Activated T-cell treated with anti-CD3 and anti-CD28 coated beads, Interleukin-2, amount 50 U/mL, for 48 hours (primary cell): Measurements from ENCODE around the gene SLC39A6.
"Not testable (repeated sequence)": the region's sequence is repeated elsewhere in the genome, so short reads cannot be mapped to it uniquely, and the experiment has no call there.

Experiments
- DNase-seq, 2 experiments: peaks; one replicate each; pipeline ENCODE4 v3.0.0-alpha.2; 2020

The SLC39A6 gene

DNA sequence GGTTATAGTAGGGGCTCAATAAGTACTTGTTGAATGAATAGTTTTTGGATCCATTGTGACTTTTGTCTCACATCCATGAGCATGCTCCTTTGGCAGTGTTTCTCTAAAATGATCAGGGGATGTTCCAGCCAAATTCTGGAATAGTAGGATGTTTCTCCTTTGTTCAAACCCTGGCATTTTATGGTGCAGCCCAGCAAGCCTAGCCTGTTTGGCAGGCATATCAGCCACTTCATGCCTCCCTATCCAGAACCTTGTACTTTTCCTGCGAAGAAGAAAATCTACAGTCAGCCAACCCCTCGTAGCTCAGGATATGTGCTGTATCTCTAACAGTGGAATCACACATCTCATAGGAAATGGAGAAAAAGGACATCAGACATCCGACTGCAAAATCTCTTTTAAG lies 34.7 kb downstream of the SLC39A6 start:
- no peak for DNase-seq

DNA sequence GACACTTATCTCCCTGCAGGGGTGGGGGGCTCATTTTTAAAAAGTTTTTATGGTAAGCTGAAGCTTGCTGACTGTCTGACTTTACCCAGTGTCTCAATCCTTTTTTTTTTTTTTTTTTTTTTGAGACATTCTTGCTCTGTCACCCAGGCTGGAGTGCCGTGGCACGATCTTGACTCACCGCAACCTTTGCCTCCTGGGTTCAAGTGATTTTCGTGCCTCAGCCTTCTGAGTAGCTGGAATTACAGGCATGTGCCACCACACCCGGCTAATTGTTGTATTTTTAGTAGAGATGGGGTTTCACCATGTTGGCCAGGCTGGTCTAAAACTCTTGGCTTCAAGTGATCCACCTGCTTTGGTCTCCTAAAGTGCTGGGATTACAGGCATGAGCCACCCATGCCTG lies 37.0 kb downstream of the SLC39A6 start:
- not testable (repeated sequence) for DNase-seq

DNA sequence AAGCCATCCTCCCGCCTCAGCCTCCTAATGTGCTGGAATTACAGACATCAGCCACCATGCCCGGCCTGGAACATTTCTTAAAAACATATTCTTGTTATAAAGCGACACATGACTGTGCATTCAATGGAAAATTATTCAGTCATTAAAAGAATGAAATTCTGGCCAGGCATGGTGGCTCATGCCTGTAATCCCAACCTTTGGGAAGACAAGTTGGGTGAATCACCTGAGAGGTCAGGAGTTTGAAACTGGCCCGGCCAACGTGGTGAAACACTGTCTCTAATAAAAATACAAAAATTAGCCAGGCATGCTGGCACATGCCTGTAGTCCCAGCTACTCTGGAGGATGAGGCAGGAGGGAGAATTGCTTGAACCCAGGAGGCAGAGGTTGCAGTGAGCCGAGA lies 40.1 kb downstream of the SLC39A6 start:
- no peak for DNase-seq

DNA sequence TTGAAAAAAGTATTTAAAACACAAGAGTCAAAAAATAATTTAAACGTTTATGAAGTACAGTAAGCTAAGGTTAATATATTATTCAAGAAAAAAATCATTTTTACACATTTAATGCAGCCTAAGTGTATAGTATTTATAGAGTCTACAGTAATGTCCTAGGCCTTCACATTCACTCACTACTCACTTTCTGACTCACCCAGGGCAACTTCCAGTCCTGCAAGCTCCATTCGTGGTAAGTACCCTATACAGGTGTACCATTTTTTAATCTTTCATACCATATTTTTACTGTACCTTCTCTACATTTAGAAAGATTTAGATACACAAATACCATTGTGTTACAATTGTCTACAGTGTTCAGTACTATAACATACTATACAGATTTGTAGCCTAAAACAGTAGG lies 40.9 kb downstream of the SLC39A6 start:
- DNase-seq = no peak

DNA sequence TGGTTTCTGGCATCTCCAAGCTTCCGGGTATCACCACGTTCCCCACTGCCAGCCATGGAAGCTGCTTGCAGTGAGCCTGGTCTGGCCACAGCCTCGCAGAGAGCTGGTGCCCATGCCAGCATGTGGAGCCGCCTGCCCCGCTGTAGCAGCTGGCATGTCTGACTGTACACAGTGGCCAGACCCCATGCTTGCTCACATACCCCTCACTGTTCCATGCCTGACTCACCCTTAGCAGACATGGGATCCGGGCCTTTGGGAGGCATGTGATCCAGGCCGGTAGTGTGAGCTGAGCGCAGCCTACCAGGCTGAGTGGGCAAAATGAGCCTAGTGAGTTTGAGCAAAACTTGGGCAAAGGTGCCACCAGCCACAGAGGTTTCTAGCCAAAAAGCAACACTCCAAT lies 43.0 kb downstream of the SLC39A6 start:
- DNase-seq = no peak

DNA sequence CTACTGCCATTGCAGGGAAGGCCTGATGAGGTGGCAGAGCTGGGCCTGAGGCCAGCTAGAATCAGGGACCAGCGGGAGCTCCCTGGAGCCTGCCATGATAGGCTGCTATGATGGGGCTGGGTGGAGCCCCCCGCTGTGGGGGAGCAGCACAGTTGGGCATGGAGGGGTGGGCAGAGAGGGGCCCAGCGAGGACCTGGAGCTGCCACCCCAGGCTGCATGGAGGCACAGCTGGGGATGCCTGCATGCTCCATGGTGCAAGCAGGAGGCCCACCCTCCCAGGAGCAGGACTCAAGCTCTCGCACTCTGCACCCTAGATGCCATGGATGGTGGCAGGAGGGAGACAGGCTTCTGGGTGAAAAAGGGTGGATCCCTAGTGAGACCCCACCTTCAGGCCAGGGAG lies 43.9 kb downstream of the SLC39A6 start:
- no peak for DNase-seq

DNA sequence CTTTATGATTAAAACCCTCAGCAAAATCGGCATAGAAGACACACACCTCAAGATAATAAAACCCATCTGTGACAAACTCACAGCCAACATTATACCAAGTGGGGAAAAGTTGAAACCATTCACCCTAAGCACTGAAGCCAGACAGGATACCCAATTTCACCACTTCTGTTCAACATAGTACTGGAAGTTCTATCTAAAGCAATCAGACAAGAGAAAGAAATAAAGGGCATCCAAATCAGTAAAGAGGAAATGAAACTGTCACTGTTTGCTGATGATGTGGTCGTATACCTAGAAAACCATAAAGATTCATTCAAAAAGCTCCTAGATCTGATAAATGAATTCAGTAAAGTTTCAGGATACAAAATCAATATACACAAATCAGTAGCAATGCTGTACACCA lies 45.4 kb downstream of the SLC39A6 start:
- no peak for DNase-seq

DNA sequence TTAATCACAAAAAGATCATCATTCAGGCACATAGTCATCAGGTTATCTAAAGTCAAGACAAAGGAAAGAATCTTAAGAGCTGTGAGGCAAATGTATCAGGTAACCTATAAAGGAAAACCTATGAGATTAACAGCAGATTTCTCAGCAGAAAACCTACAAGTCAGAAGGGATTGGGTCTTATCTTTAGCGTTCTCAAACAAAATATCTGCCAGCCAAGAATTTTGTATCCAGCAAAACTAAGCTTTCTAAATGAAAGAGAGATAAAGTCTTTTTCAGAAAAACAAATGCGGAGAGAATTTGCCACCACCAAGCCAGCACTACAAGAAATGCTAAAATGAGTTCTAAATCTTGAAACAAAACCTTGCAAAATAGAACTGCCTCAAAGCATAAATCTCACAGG lies 48.0 kb downstream of the SLC39A6 start:
- not testable (repeated sequence) for DNase-seq

DNA sequence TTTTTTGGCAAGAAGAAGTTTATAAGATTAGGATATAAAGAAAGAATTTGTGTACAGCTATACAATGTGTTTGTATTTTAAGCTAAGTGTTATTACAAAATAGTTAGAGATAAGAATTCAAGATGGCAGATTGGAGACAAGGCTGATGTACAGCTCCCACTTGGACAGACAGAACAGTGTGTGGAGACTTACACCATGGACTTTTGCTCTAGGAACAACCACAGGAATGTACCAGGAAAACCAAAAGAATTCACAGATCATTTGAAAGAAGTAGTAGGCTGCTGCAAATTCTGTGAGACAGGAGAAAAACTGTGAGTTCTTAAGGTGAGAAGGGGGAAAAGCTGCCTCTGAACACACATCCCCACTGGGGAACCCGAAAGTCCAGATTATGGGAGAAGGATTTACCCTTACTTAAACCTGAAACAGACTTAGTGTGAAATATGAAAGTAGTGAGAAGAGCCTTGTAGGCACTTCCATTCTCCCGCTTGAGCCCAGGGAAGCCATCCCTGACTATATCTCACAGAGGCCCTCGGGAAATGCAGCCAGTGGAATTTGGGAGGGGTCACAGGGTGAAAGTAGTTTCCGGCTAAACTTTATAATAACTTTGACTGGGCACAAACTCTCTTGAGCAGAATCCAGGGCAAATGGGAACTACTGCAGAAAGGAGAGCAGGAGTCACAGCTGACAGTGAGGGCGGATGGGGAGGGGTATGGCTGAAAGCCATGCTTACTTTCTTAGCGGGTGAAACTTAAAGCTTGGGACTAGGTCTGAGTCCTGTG lies 50.2 kb downstream of the SLC39A6 start:
- no peak for DNase-seq

DNA sequence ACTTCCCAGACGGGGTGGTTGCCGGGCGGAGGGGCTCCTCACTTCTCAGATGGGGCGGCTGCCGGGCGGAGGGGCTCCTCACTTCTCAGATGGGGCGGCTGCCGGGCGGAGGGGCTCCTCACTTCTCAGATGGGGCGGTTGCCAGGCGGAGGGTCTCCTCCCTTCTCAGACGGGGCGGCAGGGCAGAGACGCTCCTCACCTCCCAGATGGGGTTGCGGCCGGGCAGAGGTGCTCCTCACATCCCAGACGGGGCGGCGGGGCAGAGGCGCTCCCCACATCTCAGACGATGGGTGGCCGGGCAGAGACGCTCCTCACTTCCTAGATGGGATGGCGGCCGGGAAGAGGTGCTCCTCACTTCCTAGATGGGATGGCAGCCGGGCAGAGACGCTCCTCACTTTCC lies 51.4 kb downstream of the SLC39A6 start:
- not testable (repeated sequence) for DNase-seq

DNA sequence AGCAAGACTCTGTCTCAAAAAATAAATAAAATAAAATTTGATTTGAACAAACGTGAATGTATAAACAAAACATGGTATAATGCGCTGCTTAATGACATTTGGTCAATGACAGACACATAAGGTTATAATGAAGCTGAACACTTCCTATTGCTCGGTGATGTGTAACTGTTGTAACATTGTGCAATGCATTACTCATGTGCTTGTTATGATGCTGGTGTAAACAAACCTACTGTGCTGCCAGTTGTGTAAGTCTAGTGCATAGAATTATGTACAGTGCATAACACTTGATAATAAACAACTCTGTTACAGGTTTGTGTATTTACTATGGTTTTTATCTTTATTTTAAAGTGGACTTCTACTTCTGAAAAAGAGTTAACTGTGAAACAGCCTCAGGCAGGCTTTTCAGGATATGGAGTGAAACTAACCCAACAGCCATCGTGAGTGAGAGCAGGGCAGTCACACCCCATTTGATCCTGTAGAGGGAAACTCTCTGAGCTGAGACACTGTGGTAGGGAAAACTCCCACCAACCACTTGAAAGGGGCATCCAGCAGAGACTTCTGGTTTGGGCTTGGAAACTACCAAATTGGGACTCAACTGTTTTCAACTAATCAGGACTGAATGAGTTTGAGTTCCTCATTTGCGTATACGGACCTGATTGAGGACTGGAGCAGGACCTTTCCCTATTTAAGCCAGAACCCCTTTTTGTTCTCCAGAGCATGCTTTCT lies 53.1 kb downstream of the SLC39A6 start:
- DNase-seq = no peak

DNA sequence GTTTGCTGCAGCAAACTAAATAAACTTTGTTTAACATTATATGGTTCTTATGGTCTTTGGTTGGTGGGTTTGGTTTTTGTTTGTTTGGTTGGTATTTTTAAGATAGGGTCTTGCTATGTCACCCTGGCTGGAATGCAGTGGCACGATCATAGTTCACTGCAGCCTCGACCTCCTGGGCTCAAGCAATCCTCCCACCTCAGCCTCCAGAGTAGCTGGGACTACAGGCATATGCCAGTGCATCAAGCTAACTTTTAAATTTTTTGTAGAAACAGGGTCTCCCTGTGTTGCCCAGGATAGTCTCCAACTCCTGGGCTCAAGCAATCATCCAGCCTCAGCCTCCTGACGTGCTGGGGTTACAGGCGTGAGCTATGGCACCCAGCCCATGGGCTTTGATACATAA lies 54.7 kb downstream of the SLC39A6 start:
- DNase-seq = no peak

DNA sequence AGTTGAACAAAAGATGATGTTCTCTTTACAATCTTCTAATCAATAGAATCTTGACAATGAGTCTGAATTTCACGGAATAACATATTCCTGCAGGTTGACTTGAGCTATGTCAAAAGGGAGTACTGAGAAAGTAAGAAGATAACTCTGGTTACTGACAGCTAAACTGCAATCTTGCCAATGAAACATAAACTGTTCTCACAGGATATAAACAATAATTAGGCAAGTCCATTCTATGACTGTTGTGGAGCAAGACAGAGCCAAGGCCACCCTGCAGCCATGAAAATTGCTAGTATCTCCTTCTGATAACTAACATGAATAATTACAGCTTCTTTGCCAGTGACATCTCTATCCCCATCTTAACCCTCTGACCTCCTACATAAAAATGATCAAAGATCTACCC lies 55.5 kb downstream of the SLC39A6 start:
- DNase-seq = no peak

DNA sequence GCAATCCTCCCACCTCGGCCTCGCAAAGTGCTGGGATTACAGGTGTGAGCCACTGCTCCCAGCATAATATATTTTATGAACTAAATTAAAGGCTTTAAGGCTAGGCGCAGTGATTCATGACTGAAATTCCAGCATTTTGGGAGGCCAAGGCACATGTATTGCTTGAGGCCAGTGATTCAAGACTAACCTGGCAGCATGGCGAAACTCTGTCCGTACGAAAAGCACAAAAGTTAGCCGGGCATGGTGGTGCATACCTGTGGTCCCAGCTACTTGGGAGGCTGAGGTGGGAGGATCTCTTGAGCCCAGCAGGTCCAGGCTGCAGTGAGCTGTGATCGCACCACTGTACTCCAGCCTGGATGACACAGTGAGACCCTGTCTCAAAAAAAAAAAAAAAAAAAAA lies 56.7 kb downstream of the SLC39A6 start:
- DNase-seq = not testable (repeated sequence)

DNA sequence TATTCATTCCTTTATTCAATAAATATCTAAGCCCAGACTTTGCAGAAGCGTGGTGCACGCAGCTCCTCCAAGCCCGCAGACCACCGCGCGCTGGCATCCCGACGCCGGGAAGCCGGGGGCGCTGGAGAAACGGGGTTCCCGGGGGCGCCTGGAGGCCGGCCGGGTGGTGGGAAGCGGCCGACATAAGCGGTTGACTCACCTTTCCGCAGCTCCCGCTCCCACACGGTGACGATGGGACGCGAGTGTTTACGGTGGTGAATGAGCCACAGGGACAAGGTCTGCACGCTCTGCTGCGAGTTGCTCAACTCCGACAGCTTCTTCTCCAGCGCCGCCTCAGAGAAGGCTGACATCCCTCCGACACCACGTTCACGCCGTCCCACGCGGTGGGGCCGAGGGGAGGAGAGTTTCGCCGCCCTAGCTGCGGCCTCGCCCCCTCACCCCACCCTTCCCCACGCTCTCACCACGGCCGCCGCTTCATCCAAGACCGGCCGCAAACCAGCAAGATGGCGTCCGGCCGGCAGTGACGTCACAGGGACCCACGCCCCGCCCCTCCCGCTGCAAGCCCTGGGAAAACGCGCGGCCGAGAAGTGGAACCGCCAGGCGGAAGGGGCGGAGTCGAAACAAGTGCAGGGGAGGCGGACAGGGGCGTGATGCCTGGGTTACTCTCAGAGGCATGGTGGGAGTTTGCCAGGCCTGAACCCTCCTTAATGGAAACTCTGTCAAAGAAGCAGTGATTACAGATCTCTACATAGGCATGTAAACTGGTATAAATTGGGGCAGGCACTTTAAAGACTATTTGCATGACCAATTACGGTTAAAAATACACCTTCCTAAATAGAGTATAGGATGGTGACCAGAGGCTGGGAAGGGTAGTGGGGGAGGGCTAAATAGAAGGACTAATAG lies 61.8 kb downstream of the SLC39A6 start, which contains the start of gene RPRD1A:
RPRD1A (minus strand) TSS at position 505 of the 903 bp plus-strand sequence; CDS start at position 350, 155 bp downstream.
- DNase-seq = peak; percentile 98 to 99

DNA sequence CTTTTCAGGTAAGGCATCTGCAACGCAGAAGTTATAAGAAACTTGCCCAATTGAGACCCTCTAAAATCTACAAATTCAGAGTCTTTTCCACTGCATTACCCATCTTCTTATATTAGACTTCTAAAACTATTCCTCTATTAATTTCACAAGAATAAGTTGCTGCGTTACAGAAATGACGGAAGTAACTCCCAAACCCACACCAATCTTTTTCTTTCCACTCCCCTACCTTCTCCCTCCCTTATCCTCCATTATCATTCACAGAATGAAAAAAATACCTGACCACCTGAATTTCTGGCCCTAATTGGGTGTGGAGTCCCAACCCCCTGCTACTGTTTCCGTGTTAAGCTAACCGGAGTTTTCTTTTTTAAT lies 62.5 kb downstream of the SLC39A6 start:
- no peak for DNase-seq

DNA sequence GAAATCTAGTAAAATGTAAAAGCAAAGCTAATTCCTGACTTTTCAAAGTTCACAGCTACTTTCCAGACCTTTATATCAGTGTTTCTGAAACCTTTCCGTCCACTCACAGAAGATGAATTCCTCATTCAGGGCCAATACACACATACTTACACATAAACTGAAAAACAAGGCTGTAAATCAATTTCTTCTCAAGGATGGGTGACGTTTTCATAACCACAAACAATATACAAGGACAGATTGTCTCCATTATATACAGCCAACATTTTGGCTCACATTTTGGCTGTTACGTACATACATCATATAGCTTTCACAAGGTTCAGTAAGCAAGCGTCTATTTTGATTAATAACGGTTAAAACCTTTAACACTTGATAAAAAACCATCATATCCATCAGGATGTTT lies 63.1 kb downstream of the SLC39A6 start:
- DNase-seq = no peak

DNA sequence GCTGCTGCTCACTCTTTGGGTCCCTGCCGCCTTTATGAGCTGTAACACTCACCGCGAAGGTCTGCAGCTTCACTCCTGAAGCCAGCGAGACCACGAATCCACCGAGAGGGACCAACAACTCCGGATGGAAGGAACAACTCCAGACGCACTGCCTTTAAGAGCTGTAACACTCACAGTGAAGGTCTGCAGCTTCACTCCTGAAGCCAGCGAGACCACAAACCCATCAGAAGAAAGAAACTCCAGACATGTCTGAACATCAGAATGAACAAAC lies 64.4 kb downstream of the SLC39A6 start:
- not testable (repeated sequence) for DNase-seq

DNA sequence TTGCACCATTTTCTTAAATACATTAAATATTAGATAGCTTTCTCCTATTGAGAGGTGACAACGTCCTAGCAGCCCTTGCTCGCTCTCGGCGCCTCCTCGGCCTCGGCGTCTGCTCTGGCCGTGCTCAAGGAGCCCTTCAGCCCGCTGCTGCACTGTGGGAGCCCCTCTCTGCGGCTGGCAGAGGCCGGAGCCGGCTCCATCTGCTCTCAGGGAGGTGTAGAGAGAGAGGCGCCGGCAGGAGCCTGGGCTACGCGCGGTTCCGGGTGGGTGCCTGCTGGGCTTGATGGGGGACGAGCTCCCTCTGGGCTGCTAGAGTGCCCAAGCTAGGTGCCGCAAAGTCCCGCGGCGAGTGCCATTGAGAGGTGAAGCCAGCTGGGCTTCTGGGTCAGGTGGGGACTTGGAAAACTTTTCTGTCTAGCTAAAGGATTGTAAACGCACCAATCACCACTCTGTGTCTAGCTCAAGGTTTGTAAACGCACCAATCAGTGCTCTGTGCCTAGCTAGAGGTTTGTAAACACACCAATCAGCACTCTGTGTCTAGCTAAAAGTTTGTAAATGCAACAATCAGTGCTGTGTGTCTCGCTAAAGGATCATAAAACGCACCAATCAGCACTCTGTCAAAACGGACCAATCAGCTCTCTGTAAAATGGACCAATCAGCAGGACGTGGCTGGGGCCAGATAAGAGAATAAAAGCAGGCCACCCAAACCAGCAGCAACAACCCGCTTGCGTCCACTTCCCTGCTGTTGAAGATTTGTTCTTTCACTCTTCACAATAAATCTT lies 64.9 kb downstream of the SLC39A6 start:
- no peak for DNase-seq

DNA sequence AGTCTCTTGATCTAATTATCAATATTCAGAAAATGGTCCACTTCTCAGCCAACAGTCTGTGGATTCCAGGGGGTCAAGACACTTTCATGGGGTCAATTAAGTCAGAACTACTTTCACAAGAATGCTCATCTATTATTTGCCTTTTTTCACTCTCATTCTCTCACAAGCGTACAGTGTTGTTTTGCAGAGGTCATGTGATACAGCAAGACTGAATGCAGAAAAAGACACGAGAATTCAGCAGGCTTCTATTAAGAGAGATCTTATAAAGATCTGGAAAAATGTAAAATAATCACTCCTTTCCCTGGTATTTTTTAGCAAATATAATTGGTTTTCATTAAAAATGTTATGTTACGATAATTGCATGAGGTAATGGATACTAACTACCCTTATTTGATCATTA lies 70.5 kb downstream of the SLC39A6 start:
- no peak for DNase-seq
